ENCODE data around the gene SHTN1.

SHTN1 gene

DNA sequence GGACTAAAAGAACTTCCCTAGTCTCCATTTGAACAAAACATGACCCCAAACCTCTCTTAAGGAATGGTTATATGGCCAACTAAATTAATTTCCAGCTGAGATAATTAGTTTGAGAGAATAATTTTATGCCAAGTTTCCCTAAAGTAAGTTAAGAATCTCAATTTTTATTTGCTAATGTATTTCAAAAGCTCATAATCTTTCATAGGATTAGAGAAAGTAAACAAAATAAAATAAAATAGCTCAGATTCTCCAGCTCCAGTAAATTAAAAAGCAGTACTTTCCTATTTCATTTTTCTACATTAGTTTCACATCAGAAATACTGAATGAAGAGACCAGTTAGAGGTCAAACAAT lies 111.3 kb downstream of the SHTN1 start:
- H3K4me3 ChIP-seq (ENCODE audit: low read length): no peak overlapping the region
- no peaks in the 10 kb centered on the region for H3K79me2 ChIP-seq (ENCODE audit: control insufficient read depth, low read length)
- TF ChIP-seq, protein P1, sequence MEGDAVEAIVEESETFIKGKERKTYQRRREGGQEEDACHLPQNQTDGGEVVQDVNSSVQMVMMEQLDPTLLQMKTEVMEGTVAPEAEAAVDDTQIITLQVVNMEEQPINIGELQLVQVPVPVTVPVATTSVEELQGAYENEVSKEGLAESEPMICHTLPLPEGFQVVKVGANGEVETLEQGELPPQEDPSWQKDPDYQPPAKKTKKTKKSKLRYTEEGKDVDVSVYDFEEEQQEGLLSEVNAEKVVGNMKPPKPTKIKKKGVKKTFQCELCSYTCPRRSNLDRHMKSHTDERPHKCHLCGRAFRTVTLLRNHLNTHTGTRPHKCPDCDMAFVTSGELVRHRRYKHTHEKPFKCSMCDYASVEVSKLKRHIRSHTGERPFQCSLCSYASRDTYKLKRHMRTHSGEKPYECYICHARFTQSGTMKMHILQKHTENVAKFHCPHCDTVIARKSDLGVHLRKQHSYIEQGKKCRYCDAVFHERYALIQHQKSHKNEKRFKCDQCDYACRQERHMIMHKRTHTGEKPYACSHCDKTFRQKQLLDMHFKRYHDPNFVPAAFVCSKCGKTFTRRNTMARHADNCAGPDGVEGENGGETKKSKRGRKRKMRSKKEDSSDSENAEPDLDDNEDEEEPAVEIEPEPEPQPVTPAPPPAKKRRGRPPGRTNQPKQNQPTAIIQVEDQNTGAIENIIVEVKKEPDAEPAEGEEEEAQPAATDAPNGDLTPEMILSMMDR (IDR thresholded peaks at IDR 0.05; ENCODE audit: low read depth, low read length, poor library complexity, severe bottlenecking): no peak
- no peak for TF ChIP-seq EZH2phosphoT487 (IDR thresholded peaks at IDR 0.05; ENCODE audit: borderline replicate concordance, low read length)
- peaks cover 3% of the 10 kb centered on the region; the same call in 1 of the 2 replicates for H3K27me3 ChIP-seq (ENCODE audit: control insufficient read depth, low read length)
- H3K9me3 ChIP-seq (ENCODE audit: control insufficient read depth, insufficient read depth, low read length): no peaks in the 10 kb centered on the region
- H3K36me3 ChIP-seq (ENCODE audit: control insufficient read depth, low read length): no peaks in the 10 kb centered on the region
- no peak overlapping the region for H3K4me2 ChIP-seq (ENCODE audit: low read length)
- no peak overlapping the region for H3K27ac ChIP-seq (ENCODE audit: low read depth, low read length)
- no peaks in the 10 kb centered on the region for H3F3A ChIP-seq (ENCODE audit: control insufficient read depth, insufficient read depth)
- no peaks in the 10 kb centered on the region for H3K9me2 ChIP-seq (replicated peaks; ENCODE audit: control insufficient read depth, low read length)
- no peaks in the 10 kb centered on the region for H4K20me1 ChIP-seq (ENCODE audit: control insufficient read depth, insufficient read depth, low read depth, low read length)
- peaks cover 45% of the 10 kb centered on the region for H3K4me1 ChIP-seq (ENCODE audit: control insufficient read depth, low read length)

DNA sequence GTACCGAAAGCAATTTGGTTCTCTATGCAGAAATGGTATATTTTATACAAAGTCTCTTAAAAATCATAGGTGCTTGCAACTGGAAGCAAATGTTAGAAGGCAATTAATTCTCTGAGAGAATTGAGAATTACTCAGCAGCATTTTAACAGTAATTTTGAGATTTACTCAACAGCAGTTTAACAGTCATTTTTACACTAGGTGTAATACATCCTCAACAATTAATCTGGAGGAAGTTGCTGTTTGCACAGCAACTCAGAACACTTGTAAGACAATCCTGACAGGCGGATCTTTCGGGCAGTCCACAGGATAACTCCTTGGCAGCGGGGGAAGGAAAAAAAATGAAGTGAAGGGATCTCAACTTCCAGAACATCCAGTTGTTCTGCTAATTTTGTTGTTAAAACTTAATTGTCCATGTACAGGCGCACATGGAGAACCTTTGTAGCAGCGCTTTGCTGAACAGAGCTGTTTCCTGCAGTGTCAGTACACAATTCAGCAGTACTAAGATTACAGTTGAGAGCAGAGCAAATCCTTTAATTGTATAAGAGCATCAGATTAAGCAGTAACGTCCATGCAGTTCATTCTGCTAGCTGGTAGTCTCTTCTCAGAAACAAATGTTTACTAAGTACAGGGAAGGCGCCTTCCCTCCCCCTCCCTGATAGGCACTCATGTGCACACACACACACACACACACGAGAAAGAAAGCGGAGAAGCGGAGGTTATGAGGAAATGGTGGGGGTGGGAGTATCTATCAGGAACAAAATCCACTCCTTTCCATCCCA lies 111.9 kb downstream of the SHTN1 start:
- Histone ChIP-seq H4K20me1 (ENCODE audit: control insufficient read depth, insufficient read depth, low read depth, low read length) (no peaks in the 10 kb centered on the region), H3K9me3 (ENCODE audit: control insufficient read depth, insufficient read depth, low read length) (no peaks in the 10 kb centered on the region), H3K4me1 (ENCODE audit: control insufficient read depth, low read length) (peaks cover 45% of the 10 kb centered on the region), H3K9me2 (replicated peaks; ENCODE audit: control insufficient read depth, low read length) (no peaks in the 10 kb centered on the region), H3F3A (ENCODE audit: control insufficient read depth, insufficient read depth) (no peaks in the 10 kb centered on the region), H3K4me2 (ENCODE audit: low read length) (peak overlapping the region; percentile 29), H3K36me3 (ENCODE audit: control insufficient read depth, low read length) (no peaks in the 10 kb centered on the region), H3K79me2 (ENCODE audit: control insufficient read depth, low read length) (no peaks in the 10 kb centered on the region), H3K4me3 (ENCODE audit: low read length) (peak overlapping the region; percentile 17; the same call in 1 of the 2 replicates), H3K27ac (ENCODE audit: low read depth, low read length) (no peak overlapping the region), H3K27me3 (ENCODE audit: control insufficient read depth, low read length) (peaks cover 3% of the 10 kb centered on the region; the same call in 1 of the 2 replicates)
- TF ChIP-seq, protein P1 (IDR thresholded peaks at IDR 0.05; ENCODE audit: low read depth, low read length, poor library complexity, severe bottlenecking): no peak
- no peak for TF ChIP-seq EZH2phosphoT487 (IDR thresholded peaks at IDR 0.05; ENCODE audit: borderline replicate concordance, low read length)

DNA sequence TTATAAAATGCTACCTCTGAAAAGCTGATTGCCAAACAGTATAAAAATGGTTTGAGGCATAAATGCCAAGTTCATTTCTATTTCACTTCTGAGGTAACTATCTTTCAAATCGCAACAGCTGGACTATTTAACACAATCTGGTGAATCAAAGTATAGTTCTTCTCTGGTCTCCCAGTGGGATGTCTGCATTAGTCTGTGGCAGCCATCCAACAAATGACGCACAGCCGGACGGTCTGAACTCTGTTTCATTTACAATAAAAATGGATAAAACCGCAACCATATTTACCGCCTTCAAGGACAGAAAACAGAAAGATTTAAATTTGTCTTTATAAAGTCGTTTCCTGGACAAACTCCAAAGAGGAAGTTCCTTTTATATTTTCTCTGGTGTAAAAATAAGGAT lies 113.8 kb downstream of the SHTN1 start:
- no peaks in the 10 kb centered on the region for H3K9me2 ChIP-seq (replicated peaks; ENCODE audit: control insufficient read depth, low read length)
- H3K4me3 ChIP-seq (ENCODE audit: low read length): no peak overlapping the region
- TF ChIP-seq, protein P1 (IDR thresholded peaks at IDR 0.05; ENCODE audit: low read depth, low read length, poor library complexity, severe bottlenecking): no peak
- no peak for TF ChIP-seq EZH2phosphoT487 (IDR thresholded peaks at IDR 0.05; ENCODE audit: borderline replicate concordance, low read length)
- no peaks in the 10 kb centered on the region for H3K9me3 ChIP-seq (ENCODE audit: control insufficient read depth, insufficient read depth, low read length)
- no peaks in the 10 kb centered on the region for H3K36me3 ChIP-seq (ENCODE audit: control insufficient read depth, low read length)
- H3K4me1 ChIP-seq (ENCODE audit: control insufficient read depth, low read length): peaks cover 45% of the 10 kb centered on the region
- H4K20me1 ChIP-seq (ENCODE audit: control insufficient read depth, insufficient read depth, low read depth, low read length): no peaks in the 10 kb centered on the region
- H3F3A ChIP-seq (ENCODE audit: control insufficient read depth, insufficient read depth): no peaks in the 10 kb centered on the region
- peak overlapping the region; percentile 35 for H3K4me2 ChIP-seq (ENCODE audit: low read length)
- H3K27ac ChIP-seq (ENCODE audit: low read depth, low read length): no peak overlapping the region
- H3K27me3 ChIP-seq (ENCODE audit: control insufficient read depth, low read length): peaks cover 3% of the 10 kb centered on the region; the same call in 1 of the 2 replicates
- H3K79me2 ChIP-seq (ENCODE audit: control insufficient read depth, low read length): no peaks in the 10 kb centered on the region

All from DOHH2 (cell line).